AG09309 (cell line): ENCODE data around the gene KANSL3.

ENCODE experiments used
- DNase-seq: peaks from one replicate; pipeline ENCODE4 v3.0.0-alpha.2; 2010; ENCODE audit warnings: low read depth
- H3K4me3 ChIP-seq: 2 replicates; pipeline ENCODE4 v1.5.1; 2011; ENCODE audit warnings: mild to moderate bottlenecking, low read depth, low read length, moderate library complexity; ENCODE audit not compliant: control insufficient read depth
- TF ChIP-seq, protein P1 (sequence below): IDR thresholded peaks from 2 replicates; pipeline ENCODE4 v1.5.1; 2011; ENCODE audit warnings: mild to moderate bottlenecking, low read depth, low read length, inconsistent platforms; ENCODE audit not compliant: insufficient read depth, control insufficient read depth; ENCODE audit errors: missing control alignments

Gene KANSL3

DNA sequence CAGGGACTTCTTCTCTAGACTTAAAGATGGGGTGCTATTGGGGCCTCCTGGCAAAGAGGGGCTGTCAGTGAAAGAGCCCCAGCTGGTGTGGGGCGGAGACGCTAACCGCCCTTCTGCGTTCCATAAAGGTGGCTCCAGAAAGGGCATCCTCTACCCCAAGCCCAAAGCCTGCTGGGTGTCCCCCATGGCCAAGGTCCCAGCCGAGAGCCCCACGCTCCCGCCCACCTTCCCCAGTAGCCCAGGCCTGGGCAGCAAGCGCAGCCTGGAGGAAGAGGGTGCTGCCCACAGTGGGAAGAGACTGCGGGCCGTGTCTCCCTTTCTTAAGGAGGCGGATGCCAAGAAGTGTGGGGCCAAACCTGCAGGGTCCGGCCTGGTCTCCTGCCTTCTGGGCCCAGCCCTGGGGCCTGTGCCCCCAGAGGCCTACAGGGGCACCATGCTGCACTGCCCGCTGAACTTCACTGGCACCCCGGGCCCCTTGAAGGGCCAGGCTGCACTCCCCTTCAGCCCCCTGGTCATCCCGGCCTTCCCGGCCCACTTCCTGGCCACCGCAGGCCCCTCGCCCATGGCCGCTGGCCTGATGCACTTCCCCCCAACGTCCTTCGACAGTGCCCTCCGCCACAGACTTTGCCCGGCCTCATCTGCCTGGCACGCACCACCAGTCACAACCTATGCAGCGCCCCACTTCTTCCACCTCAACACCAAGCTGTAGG is 86.4 kb downstream of the KANSL3 start:
- TF ChIP-seq, protein P1, sequence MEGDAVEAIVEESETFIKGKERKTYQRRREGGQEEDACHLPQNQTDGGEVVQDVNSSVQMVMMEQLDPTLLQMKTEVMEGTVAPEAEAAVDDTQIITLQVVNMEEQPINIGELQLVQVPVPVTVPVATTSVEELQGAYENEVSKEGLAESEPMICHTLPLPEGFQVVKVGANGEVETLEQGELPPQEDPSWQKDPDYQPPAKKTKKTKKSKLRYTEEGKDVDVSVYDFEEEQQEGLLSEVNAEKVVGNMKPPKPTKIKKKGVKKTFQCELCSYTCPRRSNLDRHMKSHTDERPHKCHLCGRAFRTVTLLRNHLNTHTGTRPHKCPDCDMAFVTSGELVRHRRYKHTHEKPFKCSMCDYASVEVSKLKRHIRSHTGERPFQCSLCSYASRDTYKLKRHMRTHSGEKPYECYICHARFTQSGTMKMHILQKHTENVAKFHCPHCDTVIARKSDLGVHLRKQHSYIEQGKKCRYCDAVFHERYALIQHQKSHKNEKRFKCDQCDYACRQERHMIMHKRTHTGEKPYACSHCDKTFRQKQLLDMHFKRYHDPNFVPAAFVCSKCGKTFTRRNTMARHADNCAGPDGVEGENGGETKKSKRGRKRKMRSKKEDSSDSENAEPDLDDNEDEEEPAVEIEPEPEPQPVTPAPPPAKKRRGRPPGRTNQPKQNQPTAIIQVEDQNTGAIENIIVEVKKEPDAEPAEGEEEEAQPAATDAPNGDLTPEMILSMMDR = no peak

DNA sequence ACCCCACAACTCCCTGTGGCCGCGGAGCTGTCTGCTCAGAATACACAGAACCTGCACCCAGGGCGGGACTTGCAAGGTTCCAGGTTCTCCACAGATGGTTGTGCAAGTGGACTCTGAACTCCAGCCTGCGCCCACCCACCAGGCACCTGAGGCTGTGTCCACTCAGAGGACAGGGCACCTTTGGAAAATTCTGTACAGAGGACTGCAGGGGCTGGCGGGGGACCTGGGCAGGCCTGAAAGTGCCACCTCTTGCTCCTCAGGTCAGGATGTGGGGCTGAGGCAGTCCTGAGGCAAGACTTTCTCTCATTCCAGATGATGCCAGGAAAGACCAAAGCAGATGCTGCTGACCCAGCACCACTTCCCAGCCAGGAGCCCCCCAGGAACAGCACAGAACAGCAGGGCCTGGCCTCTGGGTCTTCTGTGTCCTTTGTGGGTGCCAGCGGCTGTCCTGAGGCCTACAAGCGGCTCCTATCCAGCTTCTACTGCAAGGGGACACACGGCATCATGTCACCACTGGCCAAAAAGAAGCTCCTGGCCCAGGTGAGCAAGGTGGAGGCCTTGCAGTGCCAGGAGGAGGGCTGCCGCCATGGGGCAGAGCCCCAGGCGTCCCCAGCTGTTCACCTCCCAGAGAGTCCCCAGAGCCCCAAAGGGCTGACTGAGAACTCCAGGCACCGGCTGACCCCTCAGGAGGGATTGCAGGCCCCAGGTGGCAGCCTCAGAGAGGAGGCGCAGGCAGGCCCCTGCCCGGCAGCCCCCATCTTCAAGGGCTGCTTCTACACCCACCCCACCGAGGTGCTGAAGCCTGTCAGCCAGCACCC is 87.1 kb downstream of the KANSL3 start:
- no peak for DNase-seq
- no peak overlapping the region for H3K4me3 ChIP-seq
- TF ChIP-seq, protein P1 = no peak

More for the DNA sequence above, 86.4 kb downstream of the KANSL3 start:
- no peak for DNase-seq
- H3K4me3 ChIP-seq = no peak overlapping the region

DNA sequence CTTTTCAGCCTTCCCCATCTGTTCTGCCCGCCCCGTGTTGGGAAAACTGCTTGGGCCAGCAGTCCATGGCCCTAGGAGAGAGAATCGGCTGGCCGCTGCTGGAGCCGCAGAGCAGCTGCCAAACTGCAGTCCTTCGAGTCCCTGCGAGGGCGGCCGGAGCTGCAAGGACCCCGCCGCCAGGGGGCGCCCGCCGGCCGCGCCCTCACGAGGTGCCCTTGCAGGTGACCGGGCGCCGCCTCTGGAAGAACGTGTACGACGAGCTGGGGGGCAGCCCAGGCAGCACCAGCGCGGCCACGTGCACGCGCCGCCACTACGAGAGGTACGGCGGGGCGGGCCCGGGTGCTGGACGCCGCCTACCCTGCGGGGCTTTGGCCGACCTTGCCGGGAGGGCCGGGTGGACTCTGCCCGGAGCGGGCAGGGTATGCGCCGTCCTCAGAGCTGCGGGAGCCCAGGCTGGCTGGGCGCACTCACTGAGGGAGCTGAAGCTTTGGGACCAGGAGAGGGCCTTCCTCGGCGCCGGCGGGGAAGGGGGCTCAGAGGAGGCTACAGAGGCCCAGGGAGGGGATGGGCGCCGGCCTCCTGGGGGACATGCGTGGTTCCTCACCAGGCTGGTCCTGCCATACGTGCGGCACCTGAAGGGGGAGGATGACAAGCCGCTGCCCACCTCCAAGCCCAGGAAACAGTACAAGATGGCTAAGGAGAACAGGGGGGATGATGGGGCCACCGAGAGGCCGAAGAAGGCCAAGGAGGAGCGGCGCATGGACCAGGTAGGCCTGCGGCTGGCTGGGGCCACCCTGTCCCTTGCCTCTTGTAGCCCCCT is 87.9 kb downstream of the KANSL3 start:
- no peak for DNase-seq
- TF ChIP-seq, protein P1 = no peak
- H3K4me3 ChIP-seq = no peak overlapping the region

DNA sequence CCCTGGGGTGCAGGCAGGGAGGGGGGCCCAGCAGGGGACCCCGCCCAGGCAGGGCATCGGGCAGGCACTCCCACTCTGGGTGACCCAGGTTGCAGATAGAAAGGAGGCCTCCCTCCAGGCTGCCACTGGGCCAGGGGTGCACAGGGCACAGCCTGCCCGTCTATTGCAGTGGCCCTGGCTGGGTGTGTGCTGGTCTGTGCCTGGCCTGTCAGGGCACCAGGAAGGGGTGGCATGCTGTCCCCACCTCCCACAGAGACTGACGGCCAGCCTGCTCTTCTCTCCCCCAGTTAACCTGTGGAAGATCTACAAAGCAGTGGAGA is 88.7 kb downstream of the KANSL3 start:
- DNase-seq = no peak
- TF ChIP-seq, protein P1 = no peak
- no peak overlapping the region for H3K4me3 ChIP-seq

DNA sequence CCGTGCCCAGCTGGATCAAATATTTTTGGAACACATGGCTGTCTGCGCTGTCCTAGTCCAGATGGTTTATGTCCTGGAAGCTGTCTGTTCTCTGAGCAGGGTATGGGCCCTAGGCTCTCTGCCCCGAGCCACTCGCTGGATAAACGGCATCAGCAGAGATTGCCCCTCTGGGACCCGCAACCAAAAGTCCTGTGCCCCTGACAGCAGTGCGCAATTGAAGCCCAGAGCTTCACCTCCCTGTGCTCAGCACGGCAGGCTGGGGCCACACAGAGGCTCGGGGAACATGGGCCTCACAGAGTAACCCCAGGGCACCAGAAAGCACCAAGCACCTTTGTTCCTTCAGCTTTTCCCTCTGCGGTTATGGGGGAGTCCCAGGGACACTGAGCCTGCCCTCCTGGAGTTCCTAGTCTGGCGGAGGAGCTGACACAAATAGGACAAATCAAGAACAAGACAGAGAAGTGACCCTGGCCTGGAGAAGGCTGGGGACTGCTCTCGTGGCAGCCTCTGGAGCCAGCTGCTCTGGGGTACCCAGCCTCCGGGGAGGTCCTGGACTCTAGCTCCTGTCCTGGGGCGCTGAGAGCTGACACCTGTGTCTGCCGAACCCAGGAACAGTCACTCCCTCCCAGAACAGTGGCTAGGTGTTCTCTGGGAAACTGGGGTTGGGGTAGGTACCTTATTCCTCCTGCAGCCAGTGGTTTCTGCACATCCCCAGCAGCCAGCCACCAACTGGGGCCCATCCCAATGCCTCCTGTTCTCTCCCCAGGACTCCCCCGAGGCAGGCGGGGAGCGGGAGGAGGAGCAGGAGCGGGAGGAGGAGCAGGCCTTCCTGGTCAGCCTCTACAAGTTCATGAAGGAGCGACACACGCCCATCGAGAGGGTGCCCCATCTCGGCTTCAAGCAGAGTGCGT is 89.3 kb downstream of the KANSL3 start:
- TF ChIP-seq, protein P1 = no peak
- H3K4me3 ChIP-seq = no peak overlapping the region
- DNase-seq = no peak
